Spleen (tissue), 7 donors: ENCODE data around the gene UNC5A.

Experiments
- POLR2A ChIP-seq, 3 donors: fragments of 450-650 bp; IDR thresholded peaks; one replicate each; pipeline ENCODE4 v1.5.1; 2017; ENCODE audit warnings: antibody characterized with exemption in 3 of 3, mild to moderate bottlenecking in 1 of 3
- TF ChIP-seq, protein P1 (sequence below), 11 experiments: fragments of 200-600 bp in 7 of 11; fragments of 450-650 bp in 4 of 11; sonication (generic) in 4 of 11; IDR thresholded peaks in 8 of 11; conservative IDR thresholded peaks in 3 of 11; 1 replicate in 7 of 11; 2 replicates in 4 of 11; pipeline versions ENCODE4 v1.4.0 to v1.8.0; 2016 to 2021; ENCODE audit warnings: antibody characterized with exemption in 11 of 11, inconsistent platforms in 4 of 11, mild to moderate bottlenecking in 1 of 11
- donor health status: DM: no; HTN: no; CAD: no; lungs with moderate emphysema.
- donor health status: DM: no; HTN: no; CAD: no.
- donor health status: DM: no; HTN: no; CAD: no.

DNA sequence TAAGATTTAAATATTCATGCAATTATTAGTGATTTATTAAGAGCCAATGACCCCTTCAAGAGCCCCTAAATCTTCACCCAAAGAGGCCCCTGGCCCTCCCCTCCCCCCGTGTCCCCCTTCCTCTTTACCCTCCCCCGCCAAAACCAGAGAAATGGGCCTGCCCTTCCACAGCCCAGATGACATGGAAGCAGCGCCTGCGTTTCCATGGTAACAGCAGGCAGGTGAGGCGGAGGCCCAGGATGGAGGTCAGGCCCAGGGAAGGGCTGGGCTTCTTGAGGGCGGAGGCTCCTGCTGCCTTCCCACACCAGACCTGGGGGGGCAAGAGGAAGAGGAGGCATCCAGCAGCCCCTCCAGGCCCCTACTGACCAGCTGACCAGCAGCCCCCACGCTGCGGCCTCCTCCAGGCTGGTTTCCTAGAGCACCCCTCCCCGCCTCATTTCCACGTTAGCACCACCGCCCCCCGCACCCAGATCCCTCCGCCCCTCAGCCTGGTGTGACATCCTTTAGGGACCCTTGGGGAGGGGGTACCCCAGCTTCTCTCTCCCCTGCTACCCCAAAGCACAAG, 37.4 kb downstream of the UNC5A start:
- TF ChIP-seq, protein P1, sequence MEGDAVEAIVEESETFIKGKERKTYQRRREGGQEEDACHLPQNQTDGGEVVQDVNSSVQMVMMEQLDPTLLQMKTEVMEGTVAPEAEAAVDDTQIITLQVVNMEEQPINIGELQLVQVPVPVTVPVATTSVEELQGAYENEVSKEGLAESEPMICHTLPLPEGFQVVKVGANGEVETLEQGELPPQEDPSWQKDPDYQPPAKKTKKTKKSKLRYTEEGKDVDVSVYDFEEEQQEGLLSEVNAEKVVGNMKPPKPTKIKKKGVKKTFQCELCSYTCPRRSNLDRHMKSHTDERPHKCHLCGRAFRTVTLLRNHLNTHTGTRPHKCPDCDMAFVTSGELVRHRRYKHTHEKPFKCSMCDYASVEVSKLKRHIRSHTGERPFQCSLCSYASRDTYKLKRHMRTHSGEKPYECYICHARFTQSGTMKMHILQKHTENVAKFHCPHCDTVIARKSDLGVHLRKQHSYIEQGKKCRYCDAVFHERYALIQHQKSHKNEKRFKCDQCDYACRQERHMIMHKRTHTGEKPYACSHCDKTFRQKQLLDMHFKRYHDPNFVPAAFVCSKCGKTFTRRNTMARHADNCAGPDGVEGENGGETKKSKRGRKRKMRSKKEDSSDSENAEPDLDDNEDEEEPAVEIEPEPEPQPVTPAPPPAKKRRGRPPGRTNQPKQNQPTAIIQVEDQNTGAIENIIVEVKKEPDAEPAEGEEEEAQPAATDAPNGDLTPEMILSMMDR (IDR thresholded peaks at IDR 0.05 in 8 of 11, conservative IDR thresholded peaks at IDR 0.05 in 3 of 11), result no peak
- no peak for TF ChIP-seq POLR2A (IDR thresholded peaks at IDR 0.05)
